HepG2 (cell line): Measurements from ENCODE around the gene ECM1. TPM values are rescaled to one million over a fixed set of nuclear protein-coding genes. Genes with fewer than 3 reads are reported as not detected.
A peak's percentile ranks its signal among the peaks of the same experiment; 100 is the strongest.

Source experiments
- DPF2 ChIP-seq: sonication (generic); formaldehyde crosslinking; IDR thresholded peaks from 2 replicates; pipeline ENCODE4 v1.4.0; 2020; ENCODE audit warnings: mild to moderate bottlenecking, low read depth, missing genetic modification reagents, borderline replicate concordance
- HOXA3 ChIP-seq: sonication (generic); formaldehyde crosslinking; IDR thresholded peaks from 2 replicates; pipeline ENCODE4 v1.5.0; 2020; ENCODE audit warnings: missing genetic modification reagents
- HOXA5 ChIP-seq: sonication (generic); formaldehyde crosslinking; IDR thresholded peaks from 2 replicates; pipeline ENCODE4 v1.4.0; 2020; ENCODE audit warnings: missing genetic modification reagents
- PHF21A ChIP-seq: sonication (generic); formaldehyde crosslinking; IDR thresholded peaks from 2 replicates; pipeline ENCODE4 v1.5.0; 2020; ENCODE audit warnings: mild to moderate bottlenecking, missing genetic modification reagents
- SIN3A ChIP-seq: IDR thresholded peaks from 2 replicates; pipeline ENCODE4 v1.6.1; 2011; ENCODE audit warnings: low read depth, mild to moderate bottlenecking, control low read depth, low read length, borderline replicate concordance
- SP5 ChIP-seq: IDR thresholded peaks from 2 replicates; pipeline ENCODE4 v1.6.1; 2016; ENCODE audit warnings: low read depth, borderline replicate concordance
- SRSF9 ChIP-seq: fragments of 200-400 bp; formaldehyde crosslinking; IDR thresholded peaks from 2 replicates; pipeline ENCODE4 v1.6.1; 2018; ENCODE audit warnings: borderline replicate concordance, mild to moderate bottlenecking, low read depth, low read length; ENCODE audit not compliant: insufficient read depth, poor library complexity, severe bottlenecking
- STAG1 ChIP-seq: sonication (generic); formaldehyde crosslinking; IDR thresholded peaks from 2 replicates; pipeline ENCODE4 v1.4.0; 2020; ENCODE audit warnings: missing genetic modification reagents
- TARDBP ChIP-seq: sonication (generic); formaldehyde crosslinking; IDR thresholded peaks from 2 replicates; pipeline ENCODE4 v1.8.0; 2022; ENCODE audit warnings: mild to moderate bottlenecking, missing genetic modification reagents
- TGIF2 ChIP-seq: IDR thresholded peaks from 2 replicates; pipeline ENCODE4 v1.6.1; 2016; ENCODE audit warnings: control low read depth, missing compliant biosample characterization
- ZNF550 ChIP-seq: sonication (generic); formaldehyde crosslinking; IDR thresholded peaks from 2 replicates; pipeline ENCODE4 v1.4.0; 2020; ENCODE audit warnings: mild to moderate bottlenecking, missing genetic modification reagents, borderline replicate concordance
- ZNF792 ChIP-seq: IDR thresholded peaks from 2 replicates; pipeline ENCODE4 v1.6.1; 2016
- ZNF816 ChIP-seq: sonication (generic); formaldehyde crosslinking; IDR thresholded peaks from 2 replicates; pipeline ENCODE4 v1.8.0; 2022; ENCODE audit warnings: missing genetic modification reagents, mild to moderate bottlenecking, borderline replicate concordance
- polyA plus RNA-seq, 8 experiments: library from polyadenylated mRNA; depleted of rRNA in 3 of 8; stranded (reverse) in 7 of 8; unstranded in 1 of 8; fragments of >200 nt; fragmentation: Illumina TruSeq in 4 of 8; extraction: Trizol in 4 of 8; gene quantifications; 2 replicates each; pipeline versions ENCODE4 v1.2.1 to v1.2.3, GENCODE V29; 2011 to 2016; ENCODE audit warnings: low read depth in 4 of 8, missing spikeins in 1 of 8, mixed read lengths in 1 of 8; ENCODE audit not compliant: insufficient read depth in 1 of 8
- total RNA-seq, 5 experiments: library from RNA; depleted of rRNA; stranded (reverse); fragments of >200 nt; fragmentation: Illumina TruSeq; extraction: Trizol; gene quantifications; 2 replicates each; pipeline ENCODE4 v1.2.3, GENCODE V29; 2016; ENCODE audit warnings: low read depth in 1 of 5
- TF ChIP-seq, protein P1 (sequence below), 2 experiments: fragments of 450-650 bp in 1 of 2; sonication (generic) in 1 of 2; formaldehyde crosslinking in 1 of 2; IDR thresholded peaks; 2 replicates each; pipeline versions ENCODE4 v1.6.1 to v1.8.0; 2016 to 2022; ENCODE audit warnings: antibody characterized with exemption in 1 of 2, mild to moderate bottlenecking in 1 of 2, missing genetic modification reagents in 1 of 2
- TF ChIP-seq, protein P2 (sequence below): sonication (generic); formaldehyde crosslinking; IDR thresholded peaks from 2 replicates; pipeline ENCODE4 v1.5.0; 2020; ENCODE audit warnings: mild to moderate bottlenecking, missing genetic modification reagents
- TF ChIP-seq, protein P3 (sequence below): sonication (generic); formaldehyde crosslinking; IDR thresholded peaks from 2 replicates; pipeline ENCODE4 v1.8.0; 2022; ENCODE audit warnings: missing genetic modification reagents, mild to moderate bottlenecking, borderline replicate concordance

Gene ECM1
- total and polyA plus RNA-seq, 2 of the 13 experiments (the other 11 are each of a cell fraction or from before 2014, with no cell fraction given), result 0.42 to 1.0 TPM

DNA sequence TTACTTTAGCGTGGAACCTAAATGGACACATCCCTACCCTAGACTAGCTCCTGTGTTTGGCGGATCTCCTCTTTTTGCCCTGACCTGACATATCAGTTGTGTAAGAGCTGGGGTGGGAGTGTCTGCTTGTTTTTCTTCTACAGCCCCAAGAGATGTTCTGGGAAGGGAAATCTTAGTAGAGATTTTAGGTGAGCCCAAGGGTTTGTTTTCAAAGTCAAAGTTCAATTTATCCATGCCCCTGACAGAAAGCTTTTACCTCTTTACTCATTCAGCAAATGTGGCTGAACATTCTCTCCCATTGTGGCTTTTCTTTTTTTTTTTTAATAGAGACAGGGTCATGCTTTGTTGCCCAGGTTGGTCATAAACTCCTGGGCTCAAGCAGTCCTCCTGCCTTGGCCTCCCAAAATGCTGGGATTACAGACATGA is 28.0 kb upstream of the ECM1 start (continued):
- TF ChIP-seq ZNF550, result no peak
- 0 out of 2 replicates have a peak, but pooled peaks have one; percentile 43 for TF ChIP-seq TARDBP
- no peak for TF ChIP-seq SRSF9
- TF ChIP-seq, protein P1, sequence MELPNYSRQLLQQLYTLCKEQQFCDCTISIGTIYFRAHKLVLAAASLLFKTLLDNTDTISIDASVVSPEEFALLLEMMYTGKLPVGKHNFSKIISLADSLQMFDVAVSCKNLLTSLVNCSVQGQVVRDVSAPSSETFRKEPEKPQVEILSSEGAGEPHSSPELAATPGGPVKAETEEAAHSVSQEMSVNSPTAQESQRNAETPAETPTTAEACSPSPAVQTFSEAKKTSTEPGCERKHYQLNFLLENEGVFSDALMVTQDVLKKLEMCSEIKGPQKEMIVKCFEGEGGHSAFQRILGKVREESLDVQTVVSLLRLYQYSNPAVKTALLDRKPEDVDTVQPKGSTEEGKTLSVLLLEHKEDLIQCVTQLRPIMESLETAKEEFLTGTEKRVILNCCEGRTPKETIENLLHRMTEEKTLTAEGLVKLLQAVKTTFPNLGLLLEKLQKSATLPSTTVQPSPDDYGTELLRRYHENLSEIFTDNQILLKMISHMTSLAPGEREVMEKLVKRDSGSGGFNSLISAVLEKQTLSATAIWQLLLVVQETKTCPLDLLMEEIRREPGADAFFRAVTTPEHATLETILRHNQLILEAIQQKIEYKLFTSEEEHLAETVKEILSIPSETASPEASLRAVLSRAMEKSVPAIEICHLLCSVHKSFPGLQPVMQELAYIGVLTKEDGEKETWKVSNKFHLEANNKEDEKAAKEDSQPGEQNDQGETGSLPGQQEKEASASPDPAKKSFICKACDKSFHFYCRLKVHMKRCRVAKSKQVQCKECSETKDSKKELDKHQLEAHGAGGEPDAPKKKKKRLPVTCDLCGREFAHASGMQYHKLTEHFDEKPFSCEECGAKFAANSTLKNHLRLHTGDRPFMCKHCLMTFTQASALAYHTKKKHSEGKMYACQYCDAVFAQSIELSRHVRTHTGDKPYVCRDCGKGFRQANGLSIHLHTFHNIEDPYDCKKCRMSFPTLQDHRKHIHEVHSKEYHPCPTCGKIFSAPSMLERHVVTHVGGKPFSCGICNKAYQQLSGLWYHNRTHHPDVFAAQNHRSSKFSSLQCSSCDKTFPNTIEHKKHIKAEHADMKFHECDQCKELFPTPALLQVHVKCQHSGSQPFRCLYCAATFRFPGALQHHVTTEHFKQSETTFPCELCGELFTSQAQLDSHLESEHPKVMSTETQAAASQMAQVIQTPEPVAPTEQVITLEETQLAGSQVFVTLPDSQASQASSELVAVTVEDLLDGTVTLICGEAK (IDR thresholded peaks at IDR 0.05), result no peak
- TF ChIP-seq, protein P1 (CRISPR knock-in tag; IDR thresholded peaks at IDR 0.05), result no peak
- peak; percentile 44; the same call in 1 of the 2 replicates for TF ChIP-seq HOXA3
- peak; percentile 50; the same call in 1 of the 2 replicates for TF ChIP-seq SP5 (CRISPR knock-in tag)
- TF ChIP-seq STAG1 (CRISPR knock-in tag), result 0 out of 2 replicates have a peak, but pooled peaks have one; percentile 9
- TF ChIP-seq ZNF816 (CRISPR knock-in tag), result no peak
- TF ChIP-seq SIN3A, result no peak
- TF ChIP-seq, protein P2, sequence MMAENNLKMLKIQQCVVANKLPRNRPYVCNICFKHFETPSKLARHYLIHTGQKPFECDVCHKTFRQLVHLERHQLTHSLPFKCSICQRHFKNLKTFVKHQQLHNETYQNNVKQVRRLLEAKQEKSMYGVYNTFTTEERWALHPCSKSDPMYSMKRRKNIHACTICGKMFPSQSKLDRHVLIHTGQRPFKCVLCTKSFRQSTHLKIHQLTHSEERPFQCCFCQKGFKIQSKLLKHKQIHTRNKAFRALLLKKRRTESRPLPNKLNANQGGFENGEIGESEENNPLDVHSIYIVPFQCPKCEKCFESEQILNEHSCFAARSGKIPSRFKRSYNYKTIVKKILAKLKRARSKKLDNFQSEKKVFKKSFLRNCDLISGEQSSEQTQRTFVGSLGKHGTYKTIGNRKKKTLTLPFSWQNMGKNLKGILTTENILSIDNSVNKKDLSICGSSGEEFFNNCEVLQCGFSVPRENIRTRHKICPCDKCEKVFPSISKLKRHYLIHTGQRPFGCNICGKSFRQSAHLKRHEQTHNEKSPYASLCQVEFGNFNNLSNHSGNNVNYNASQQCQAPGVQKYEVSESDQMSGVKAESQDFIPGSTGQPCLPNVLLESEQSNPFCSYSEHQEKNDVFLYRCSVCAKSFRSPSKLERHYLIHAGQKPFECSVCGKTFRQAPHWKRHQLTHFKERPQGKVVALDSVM (CRISPR knock-in tag), result peak; percentile 84
- TF ChIP-seq HOXA5, result 0 out of 2 replicates have a peak, but pooled peaks have one; percentile 40
- TF ChIP-seq PHF21A (CRISPR knock-in tag), result peak; percentile 58; the same call in 1 of the 2 replicates
- TF ChIP-seq, protein P3, sequence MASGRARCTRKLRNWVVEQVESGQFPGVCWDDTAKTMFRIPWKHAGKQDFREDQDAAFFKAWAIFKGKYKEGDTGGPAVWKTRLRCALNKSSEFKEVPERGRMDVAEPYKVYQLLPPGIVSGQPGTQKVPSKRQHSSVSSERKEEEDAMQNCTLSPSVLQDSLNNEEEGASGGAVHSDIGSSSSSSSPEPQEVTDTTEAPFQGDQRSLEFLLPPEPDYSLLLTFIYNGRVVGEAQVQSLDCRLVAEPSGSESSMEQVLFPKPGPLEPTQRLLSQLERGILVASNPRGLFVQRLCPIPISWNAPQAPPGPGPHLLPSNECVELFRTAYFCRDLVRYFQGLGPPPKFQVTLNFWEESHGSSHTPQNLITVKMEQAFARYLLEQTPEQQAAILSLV (CRISPR knock-in tag), result no peak
- peak; percentile 36; the same call in 1 of the 2 replicates for TF ChIP-seq DPF2 (CRISPR knock-in tag)
- TF ChIP-seq ZNF792, result no peak
- peak; percentile 47; the same call in 1 of the 2 replicates for TF ChIP-seq TGIF2 (CRISPR knock-in tag)
